ENCODE results near the gene BUB3.
A peak's percentile ranks its signal among the peaks of the same experiment; 100 is the strongest.

GRCh38 chr10:123134343-123134914, 19.8 kb upstream of the BUB3 start:
- no peak for TF ChIP-seq CHD7 (IDR thresholded peaks at IDR 0.05; ENCODE audit: insufficient replicate concordance, low read length)
- TF ChIP-seq CTCF (IDR thresholded peaks at IDR 0.05; ENCODE audit: control extremely low read depth in 1 of 3, insufficient read depth in 1 of 3, low read depth in 1 of 3, low read length in 3 of 3) = no peak
- TF ChIP-seq RAD21 (IDR thresholded peaks at IDR 0.05 in 1 of 2, conservative IDR thresholded peaks at IDR 0.05 in 1 of 2; ENCODE audit: low read depth in 2 of 2, low read length in 2 of 2) = no peak
- no peak for TF ChIP-seq SRF (IDR thresholded peaks at IDR 0.05; ENCODE audit: low read depth, low read length)
- no peak for TF ChIP-seq TAF1 (IDR thresholded peaks at IDR 0.05; ENCODE audit: low read depth, low read length)
- no peak for TF ChIP-seq POLR2A (IDR thresholded peaks at IDR 0.05; ENCODE audit: control extremely low read depth in 1 of 2, low read depth in 2 of 2, low read length in 2 of 2)
- no peak for TF ChIP-seq JUND (IDR thresholded peaks at IDR 0.05; ENCODE audit: low read length)
- TF ChIP-seq CHD2 (IDR thresholded peaks at IDR 0.05; ENCODE audit: low read length) = no peak
- peak; percentile 97 for TF ChIP-seq EZH2 (IDR thresholded peaks at IDR 0.05; ENCODE audit: low read depth, low read length, severe bottlenecking)
- no peak for TF ChIP-seq GABPA (IDR thresholded peaks at IDR 0.05; ENCODE audit: borderline replicate concordance, insufficient read depth, low read length)
- TF ChIP-seq EP300 (IDR thresholded peaks at IDR 0.05; ENCODE audit: borderline replicate concordance in 1 of 2, low read depth in 2 of 2, low read length in 2 of 2) = no peak
- no peak for TF ChIP-seq CBX5 (IDR thresholded peaks at IDR 0.05; ENCODE audit: low read depth, low read length)

All from H1 (cell line).